ENCODE results near the gene LRCH2. TPM values are rescaled to one million over a fixed set of nuclear protein-coding genes. Genes with fewer than 3 reads are reported as not detected.

The LRCH2 gene
- total RNA-seq, 2 donors from 2014 or later: not detected

GRCh38 chrX:115189646-115190635, 44.0 kb downstream of the LRCH2 start:
- Mint-ChIP-seq H3K9me3 (peaks cover 4% of the 10 kb centered on the region), H3K27me3 (peaks cover 0 to 3% of the 10 kb centered on the region in 2 donors), H3K27ac (no peak overlapping the region), H3K4me1 (ENCODE audit: low read depth in 2 of 2) (no peaks in the 10 kb centered on the region), H3K36me3 (no peaks in the 10 kb centered on the region), H3K4me3 (no peak overlapping the region)
- ATAC-seq (no peak), DNase-seq (ENCODE audit: low spot score) (no peak)

- no peak for ATAC-seq
- H3K4me1 Mint-ChIP-seq (ENCODE audit: low read depth in 2 of 2): no peaks in the 10 kb centered on the region
- H3K9me3 Mint-ChIP-seq: peaks cover 4% of the 10 kb centered on the region
- H3K4me3 Mint-ChIP-seq: no peak within 1 kb of the TSS
- no peak within 1 kb of the TSS for H3K27ac Mint-ChIP-seq
- H3K27me3 Mint-ChIP-seq: peaks cover 0 to 3% of the 10 kb centered on the region in 2 donors
- no peaks in the 10 kb centered on the region for H3K36me3 Mint-ChIP-seq
- no peak for DNase-seq (ENCODE audit: low spot score)
Measured at GRCh38 chrX:115189110-115189509, 44.8 kb downstream of the LRCH2 start, which contains the start of gene RBMXL3. TSS of gene RBMXL3 (plus strand) at chrX:115189410. CDS start at chrX:115189442, 32 bp downstream.

GRCh38 chrX:115183980-115184379, 49.9 kb downstream of the LRCH2 start:
- DNase-seq (ENCODE audit: low spot score) (no peak), ATAC-seq (no peak)
- H3K9me3 Mint-ChIP-seq: peaks cover 2% of the 10 kb centered on the region
- H3K4me1 Mint-ChIP-seq (ENCODE audit: low read depth in 2 of 2): no peaks in the 10 kb centered on the region
- H3K36me3 Mint-ChIP-seq: no peaks in the 10 kb centered on the region
- no peak overlapping the region for H3K4me3 Mint-ChIP-seq
- no peak overlapping the region for H3K27ac Mint-ChIP-seq
- peaks cover 0 to 2% of the 10 kb centered on the region in 2 donors for H3K27me3 Mint-ChIP-seq

- no peak overlapping the region for H3K27ac Mint-ChIP-seq
- DNase-seq (ENCODE audit: low spot score): no peak
- no peaks in the 10 kb centered on the region for H3K9me3 Mint-ChIP-seq
- ATAC-seq: no peak
- peaks cover 0 to 4% of the 10 kb centered on the region in 2 donors for H3K27me3 Mint-ChIP-seq
- H3K4me3 Mint-ChIP-seq: no peak overlapping the region
- H3K4me1 Mint-ChIP-seq (ENCODE audit: low read depth in 2 of 2): no peaks in the 10 kb centered on the region
- H3K36me3 Mint-ChIP-seq: no peaks in the 10 kb centered on the region
Measured at GRCh38 chrX:115178473-115178872, 55.4 kb downstream of the LRCH2 start.

- no peaks in the 10 kb centered on the region for H3K4me1 Mint-ChIP-seq (ENCODE audit: low read depth in 2 of 2)
- peaks cover 0 to 4% of the 10 kb centered on the region in 2 donors for H3K27me3 Mint-ChIP-seq
- no peaks in the 10 kb centered on the region for H3K36me3 Mint-ChIP-seq
- H3K9me3 Mint-ChIP-seq: no peaks in the 10 kb centered on the region
- H3K27ac Mint-ChIP-seq: no peak overlapping the region
- ATAC-seq (no peak), DNase-seq (ENCODE audit: low spot score) (no peak)
- no peak overlapping the region for H3K4me3 Mint-ChIP-seq
Measured at GRCh38 chrX:115177932-115178331, 56.0 kb downstream of the LRCH2 start.

GRCh38 chrX:115174548-115174947, 59.3 kb downstream of the LRCH2 start:
- Mint-ChIP-seq H3K4me1 (ENCODE audit: low read depth in 2 of 2) (no peaks in the 10 kb centered on the region), H3K27me3 (peaks cover 0 to 4% of the 10 kb centered on the region in 2 donors), H3K27ac (no peak overlapping the region), H3K4me3 (no peak overlapping the region), H3K36me3 (no peaks in the 10 kb centered on the region), H3K9me3 (no peaks in the 10 kb centered on the region)
- no peak for ATAC-seq
- DNase-seq (ENCODE audit: low spot score): no peak

GRCh38 chrX:115173181-115173580, 60.7 kb downstream of the LRCH2 start:
- Mint-ChIP-seq H3K27ac (no peak overlapping the region), H3K27me3 (peaks cover 0 to 5% of the 10 kb centered on the region in 2 donors), H3K4me3 (no peak overlapping the region), H3K4me1 (ENCODE audit: low read depth in 2 of 2) (no peaks in the 10 kb centered on the region), H3K36me3 (no peaks in the 10 kb centered on the region), H3K9me3 (no peaks in the 10 kb centered on the region)
- no peak for ATAC-seq
- no peak for DNase-seq (ENCODE audit: low spot score)

- no peak overlapping the region for H3K4me3 Mint-ChIP-seq
- no peaks in the 10 kb centered on the region for H3K4me1 Mint-ChIP-seq (ENCODE audit: low read depth in 2 of 2)
- H3K36me3 Mint-ChIP-seq: no peaks in the 10 kb centered on the region
- H3K27me3 Mint-ChIP-seq: peaks cover 0 to 14% of the 10 kb centered on the region in 2 donors
- ATAC-seq (no peak), DNase-seq (ENCODE audit: low spot score) (no peak)
- no peaks in the 10 kb centered on the region for H3K9me3 Mint-ChIP-seq
- no peak overlapping the region for H3K27ac Mint-ChIP-seq
Measured at GRCh38 chrX:115147220-115147619, 86.7 kb downstream of the LRCH2 start.

- Mint-ChIP-seq H3K4me1 (ENCODE audit: low read depth in 2 of 2) (no peaks in the 10 kb centered on the region), H3K9me3 (no peaks in the 10 kb centered on the region), H3K36me3 (no peaks in the 10 kb centered on the region), H3K4me3 (no peak overlapping the region), H3K27ac (no peak overlapping the region), H3K27me3 (peaks cover 0 to 17% of the 10 kb centered on the region in 2 donors)
- ATAC-seq: no peak
- DNase-seq (ENCODE audit: low spot score): no peak
Measured at GRCh38 chrX:115142057-115142456, 91.8 kb downstream of the LRCH2 start.

- Mint-ChIP-seq H3K9me3 (no peaks in the 10 kb centered on the region), H3K27ac (no peak overlapping the region), H3K4me1 (ENCODE audit: low read depth in 2 of 2) (no peaks in the 10 kb centered on the region), H3K4me3 (no peak overlapping the region), H3K36me3 (no peaks in the 10 kb centered on the region), H3K27me3 (peaks cover 0 to 17% of the 10 kb centered on the region in 2 donors)
- DNase-seq (ENCODE audit: low spot score): no peak
- ATAC-seq: no peak
Measured at GRCh38 chrX:115138040-115138439, 95.9 kb downstream of the LRCH2 start.

GRCh38 chrX:115134382-115134781, 99.5 kb downstream of the LRCH2 start:
- Mint-ChIP-seq H3K4me3 (no peak overlapping the region), H3K27ac (no peak overlapping the region), H3K27me3 (peaks cover 0 to 13% of the 10 kb centered on the region in 2 donors), H3K9me3 (peaks cover 4% of the 10 kb centered on the region), H3K4me1 (ENCODE audit: low read depth in 2 of 2) (no peaks in the 10 kb centered on the region), H3K36me3 (no peaks in the 10 kb centered on the region)
- no peak for ATAC-seq
- no peak for DNase-seq (ENCODE audit: low spot score)

- Mint-ChIP-seq H3K27me3 (peaks cover 0 to 9% of the 10 kb centered on the region in 2 donors), H3K27ac (no peak overlapping the region), H3K4me1 (ENCODE audit: low read depth in 2 of 2) (no peaks in the 10 kb centered on the region), H3K36me3 (no peaks in the 10 kb centered on the region), H3K4me3 (no peak overlapping the region), H3K9me3 (peaks cover 7% of the 10 kb centered on the region)
- ATAC-seq (no peak), DNase-seq (ENCODE audit: low spot score) (no peak)
Measured at GRCh38 chrX:115112411-115112810, 121.5 kb downstream of the LRCH2 start.

- Mint-ChIP-seq H3K4me1 (ENCODE audit: low read depth in 2 of 2) (no peaks in the 10 kb centered on the region), H3K4me3 (no peak overlapping the region), H3K27ac (no peak overlapping the region), H3K9me3 (peaks cover 8% of the 10 kb centered on the region), H3K36me3 (peaks cover 4% of the 10 kb centered on the region), H3K27me3 (peaks cover 0 to 19% of the 10 kb centered on the region in 2 donors)
- DNase-seq (ENCODE audit: low spot score) (no peak), ATAC-seq (no peak)
Measured at GRCh38 chrX:115098897-115099296, 135.0 kb downstream of the LRCH2 start.

- H3K4me3 Mint-ChIP-seq: no peak overlapping the region
- H3K4me1 Mint-ChIP-seq (ENCODE audit: low read depth in 2 of 2): no peaks in the 10 kb centered on the region
- no peak overlapping the region for H3K27ac Mint-ChIP-seq
Measured at GRCh38 chrX:115093191-115093590, 140.7 kb downstream of the LRCH2 start.

More at GRCh38 chrX:115093191-115093590, 140.7 kb downstream of the LRCH2 start:
- Mint-ChIP-seq H3K9me3 (peaks cover 3% of the 10 kb centered on the region), H3K27me3 (peaks cover 0 to 16% of the 10 kb centered on the region in 2 donors), H3K36me3 (peaks cover 3% of the 10 kb centered on the region)
- DNase-seq (ENCODE audit: low spot score): no peak
- ATAC-seq: no peak

All from natural killer cell treated with Interleukin-12 subunit alpha and Interleukin-12 subunit beta and Interleukin-15 and Interleukin-18, amount 100 ng/mL, for 72 hours (primary cell).